Measurements from ENCODE around the gene CHID1.

DNA sequence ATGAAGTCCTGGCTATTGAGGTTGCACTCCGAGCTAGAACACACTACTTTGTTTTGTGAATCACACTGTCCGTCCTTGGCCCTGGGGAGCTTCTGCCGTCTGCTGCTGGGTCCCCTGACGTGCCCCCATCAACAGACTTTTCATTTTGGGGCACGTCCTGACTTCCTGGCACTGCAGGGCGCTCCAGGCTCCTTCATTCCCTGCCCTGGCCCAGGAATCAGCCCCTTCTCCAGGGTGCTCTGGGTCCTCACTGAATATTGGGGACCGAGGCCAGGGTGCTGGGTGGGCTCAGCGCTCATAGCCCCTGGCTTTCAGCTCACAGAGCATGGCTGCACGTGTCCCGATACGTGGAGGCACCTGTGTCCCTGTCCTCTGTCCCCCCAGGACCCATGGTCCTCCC lies 45.7 kb downstream of the CHID1 start:
- TF ChIP-seq, protein P1, sequence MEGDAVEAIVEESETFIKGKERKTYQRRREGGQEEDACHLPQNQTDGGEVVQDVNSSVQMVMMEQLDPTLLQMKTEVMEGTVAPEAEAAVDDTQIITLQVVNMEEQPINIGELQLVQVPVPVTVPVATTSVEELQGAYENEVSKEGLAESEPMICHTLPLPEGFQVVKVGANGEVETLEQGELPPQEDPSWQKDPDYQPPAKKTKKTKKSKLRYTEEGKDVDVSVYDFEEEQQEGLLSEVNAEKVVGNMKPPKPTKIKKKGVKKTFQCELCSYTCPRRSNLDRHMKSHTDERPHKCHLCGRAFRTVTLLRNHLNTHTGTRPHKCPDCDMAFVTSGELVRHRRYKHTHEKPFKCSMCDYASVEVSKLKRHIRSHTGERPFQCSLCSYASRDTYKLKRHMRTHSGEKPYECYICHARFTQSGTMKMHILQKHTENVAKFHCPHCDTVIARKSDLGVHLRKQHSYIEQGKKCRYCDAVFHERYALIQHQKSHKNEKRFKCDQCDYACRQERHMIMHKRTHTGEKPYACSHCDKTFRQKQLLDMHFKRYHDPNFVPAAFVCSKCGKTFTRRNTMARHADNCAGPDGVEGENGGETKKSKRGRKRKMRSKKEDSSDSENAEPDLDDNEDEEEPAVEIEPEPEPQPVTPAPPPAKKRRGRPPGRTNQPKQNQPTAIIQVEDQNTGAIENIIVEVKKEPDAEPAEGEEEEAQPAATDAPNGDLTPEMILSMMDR (IDR thresholded peaks at IDR 0.05): no peak
- TF ChIP-seq POLR2A (IDR thresholded peaks at IDR 0.05): no peak

All from body of pancreas (tissue), 4 donors.